Fibroblast of lung (primary cell): ENCODE measurements around the gene GPR137.

Experiments
- EZH2 ChIP-seq: IDR thresholded peaks from 2 replicates; pipeline ENCODE4 v1.5.1; 2012; ENCODE audit warnings: low read length, control low read depth, mild to moderate bottlenecking; ENCODE audit errors: missing control alignments
- TF ChIP-seq, protein P1 (sequence below), 2 donors: IDR thresholded peaks in 1 of 2; conservative IDR thresholded peaks in 1 of 2; 1 replicate in 1 of 2; 2 replicates in 1 of 2; pipeline ENCODE4 v1.5.1; 2011 to 2012; ENCODE audit warnings: low read length in 2 of 2, control low read depth in 1 of 2, inconsistent platforms in 1 of 2, low read depth in 1 of 2, mild to moderate bottlenecking in 1 of 2

GRCh38 chr11:64275031-64275800 is 10.4 kb upstream of the GPR137 start:
- TF ChIP-seq EZH2, result no peak
- TF ChIP-seq, protein P1, sequence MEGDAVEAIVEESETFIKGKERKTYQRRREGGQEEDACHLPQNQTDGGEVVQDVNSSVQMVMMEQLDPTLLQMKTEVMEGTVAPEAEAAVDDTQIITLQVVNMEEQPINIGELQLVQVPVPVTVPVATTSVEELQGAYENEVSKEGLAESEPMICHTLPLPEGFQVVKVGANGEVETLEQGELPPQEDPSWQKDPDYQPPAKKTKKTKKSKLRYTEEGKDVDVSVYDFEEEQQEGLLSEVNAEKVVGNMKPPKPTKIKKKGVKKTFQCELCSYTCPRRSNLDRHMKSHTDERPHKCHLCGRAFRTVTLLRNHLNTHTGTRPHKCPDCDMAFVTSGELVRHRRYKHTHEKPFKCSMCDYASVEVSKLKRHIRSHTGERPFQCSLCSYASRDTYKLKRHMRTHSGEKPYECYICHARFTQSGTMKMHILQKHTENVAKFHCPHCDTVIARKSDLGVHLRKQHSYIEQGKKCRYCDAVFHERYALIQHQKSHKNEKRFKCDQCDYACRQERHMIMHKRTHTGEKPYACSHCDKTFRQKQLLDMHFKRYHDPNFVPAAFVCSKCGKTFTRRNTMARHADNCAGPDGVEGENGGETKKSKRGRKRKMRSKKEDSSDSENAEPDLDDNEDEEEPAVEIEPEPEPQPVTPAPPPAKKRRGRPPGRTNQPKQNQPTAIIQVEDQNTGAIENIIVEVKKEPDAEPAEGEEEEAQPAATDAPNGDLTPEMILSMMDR (conservative IDR thresholded peaks at IDR 0.05 in 1 of 2, IDR thresholded peaks at IDR 0.05 in 1 of 2; ENCODE audit: low read depth in 1 of 2, low read length in 2 of 2), result no peak
